Colonic mucosa (tissue), 4 donors: Measurements from ENCODE around the gene FUBP1. TPM values are rescaled to one million over a fixed set of nuclear protein-coding genes. Genes with fewer than 3 reads are reported as not detected.

Experiments used
- DNase-seq: peaks from one replicate; pipeline ENCODE4 v3.0.0-alpha.2; 2020
- H3K27ac ChIP-seq: fragments of 200-600 bp; one replicate; pipeline ENCODE4 v1.8.0; 2021
- H3K27me3 ChIP-seq: fragments of 200-600 bp; one replicate; pipeline ENCODE4 v1.8.0; 2021
- H3K36me3 ChIP-seq: fragments of 200-600 bp; one replicate; pipeline ENCODE4 v1.8.0; 2021
- H3K4me1 ChIP-seq: fragments of 200-600 bp; one replicate; pipeline ENCODE4 v1.8.0; 2021; ENCODE audit warnings: mild to moderate bottlenecking
- H3K4me3 ChIP-seq: fragments of 200-600 bp; one replicate; pipeline ENCODE4 v1.8.0; 2021
- H3K9ac ChIP-seq, 2 donors: one replicate each; pipeline ENCODE4 v1.7.0; 2013; ENCODE audit warnings: control low read depth in 2 of 2, low read depth in 2 of 2, low read length in 2 of 2
- H3K9me3 ChIP-seq: fragments of 200-600 bp; one replicate; pipeline ENCODE4 v1.8.0; 2021
- intact Hi-C: fragments of 100-400 bp; cut with DNase I; formaldehyde crosslinking; loops from one replicate; pipeline ENCODE4 v1.14.1; 2022
- total RNA-seq, 2 donors: library from RNA; stranded (reverse); fragmentation: NEBNext Ultra II Directional in 1 of 2; extraction: Animal tissue kit (Norgen Biotek cat#: 25700) in 1 of 2; gene quantifications; one replicate each; pipeline ENCODE4 v1.2.1, GENCODE V29; 2021
- TF ChIP-seq, protein P1 (sequence below): fragments of 200-600 bp; IDR thresholded peaks from one replicate; pipeline ENCODE4 v1.8.0; 2022; ENCODE audit warnings: antibody characterized with exemption, mild to moderate bottlenecking
- donor health status: healthy.
- donor health status: DM: no; HTN: no; CAD: no.
- donor health status: DM: no; HTN: no; CAD: no.

The FUBP1 gene
- total RNA-seq, 2 donors from 2014 or later, result 81.1 to 118 TPM

DNA sequence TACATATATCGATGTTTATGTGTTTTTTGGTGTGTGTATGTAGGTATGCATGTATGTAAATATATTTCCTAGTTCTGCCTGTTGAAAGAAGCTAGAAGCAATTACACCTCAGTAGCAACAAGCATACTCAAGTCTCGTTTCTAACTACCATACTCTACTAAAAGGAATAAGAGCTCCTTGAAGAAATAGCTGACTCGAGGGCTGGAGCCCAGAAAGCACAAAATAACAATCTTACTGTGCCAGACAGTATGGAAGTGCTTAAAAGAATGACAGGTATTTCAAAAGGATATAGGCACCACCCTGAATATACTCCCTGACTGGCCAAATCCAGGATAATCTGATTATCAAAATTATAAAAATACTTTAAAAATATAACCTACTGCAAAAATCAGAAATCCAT lies 23.2 kb downstream of the FUBP1 start:
- intact Hi-C loops, result loop anchor here (10.0 kb wide), 1 partner anchor 231 kb away; no protein-coding TSS in a partner anchor
- H3K9ac ChIP-seq, result no peak overlapping the region

DNA sequence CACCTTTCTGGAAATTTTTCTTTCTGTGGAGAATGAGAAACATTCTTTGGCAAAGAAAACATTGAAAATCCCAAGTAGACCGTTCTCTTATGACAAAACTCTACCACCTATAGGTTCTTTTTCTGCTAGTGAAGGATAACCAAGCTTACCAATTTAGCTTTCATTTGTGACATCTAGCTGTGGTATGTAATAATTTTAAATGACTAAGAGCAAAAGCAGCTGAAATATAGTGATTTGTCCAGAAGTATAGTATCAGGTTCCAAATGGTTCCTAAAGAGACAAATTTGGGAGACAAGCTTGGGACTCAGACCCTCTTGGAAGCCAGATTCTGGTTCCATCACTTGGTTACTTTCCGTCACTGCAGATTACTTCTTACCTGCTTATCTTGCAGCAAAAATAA lies 24.4 kb downstream of the FUBP1 start:
- intact Hi-C loops, result loop anchor here (10.0 kb wide), 1 partner anchor 230 kb away; no protein-coding TSS in a partner anchor
- Histone ChIP-seq H3K9ac (no peak overlapping the region), H3K9me3 (no peaks in the 10 kb centered on the region), H3K27ac (no peak overlapping the region), H3K27me3 (no peaks in the 10 kb centered on the region), H3K4me1 (no peaks in the 10 kb centered on the region), H3K36me3 (peaks cover 22% of the 10 kb centered on the region), H3K4me3 (no peak overlapping the region)
- TF ChIP-seq, protein P1, sequence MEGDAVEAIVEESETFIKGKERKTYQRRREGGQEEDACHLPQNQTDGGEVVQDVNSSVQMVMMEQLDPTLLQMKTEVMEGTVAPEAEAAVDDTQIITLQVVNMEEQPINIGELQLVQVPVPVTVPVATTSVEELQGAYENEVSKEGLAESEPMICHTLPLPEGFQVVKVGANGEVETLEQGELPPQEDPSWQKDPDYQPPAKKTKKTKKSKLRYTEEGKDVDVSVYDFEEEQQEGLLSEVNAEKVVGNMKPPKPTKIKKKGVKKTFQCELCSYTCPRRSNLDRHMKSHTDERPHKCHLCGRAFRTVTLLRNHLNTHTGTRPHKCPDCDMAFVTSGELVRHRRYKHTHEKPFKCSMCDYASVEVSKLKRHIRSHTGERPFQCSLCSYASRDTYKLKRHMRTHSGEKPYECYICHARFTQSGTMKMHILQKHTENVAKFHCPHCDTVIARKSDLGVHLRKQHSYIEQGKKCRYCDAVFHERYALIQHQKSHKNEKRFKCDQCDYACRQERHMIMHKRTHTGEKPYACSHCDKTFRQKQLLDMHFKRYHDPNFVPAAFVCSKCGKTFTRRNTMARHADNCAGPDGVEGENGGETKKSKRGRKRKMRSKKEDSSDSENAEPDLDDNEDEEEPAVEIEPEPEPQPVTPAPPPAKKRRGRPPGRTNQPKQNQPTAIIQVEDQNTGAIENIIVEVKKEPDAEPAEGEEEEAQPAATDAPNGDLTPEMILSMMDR, result no peak
- no peak for DNase-seq

More for the DNA sequence above, 23.2 kb downstream of the FUBP1 start:
- Histone ChIP-seq H3K4me3 (no peak overlapping the region), H3K27me3 (no peaks in the 10 kb centered on the region), H3K9me3 (no peaks in the 10 kb centered on the region), H3K36me3 (peaks cover 32% of the 10 kb centered on the region), H3K27ac (no peak overlapping the region), H3K4me1 (no peaks in the 10 kb centered on the region)
- DNase-seq, result no peak
- TF ChIP-seq, protein P1, result no peak

DNA sequence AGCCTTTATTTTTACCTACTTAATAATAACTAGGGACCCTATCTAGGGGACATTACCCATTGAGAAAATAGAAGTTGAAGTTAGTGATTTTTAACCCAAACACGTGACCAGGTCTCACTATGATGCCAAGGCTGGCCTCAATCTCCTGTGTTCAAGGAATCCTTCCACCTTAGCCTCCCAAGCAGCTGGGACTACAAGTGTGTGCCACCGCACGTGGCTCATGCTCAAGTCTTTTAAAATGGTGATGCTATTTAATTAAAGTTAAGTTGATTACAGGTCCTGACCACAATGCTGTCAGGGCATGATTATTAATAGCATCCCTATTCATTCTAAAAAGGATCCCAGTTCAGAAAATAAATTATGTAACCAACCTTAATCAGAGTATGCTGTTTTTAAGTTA lies 25.0 kb downstream of the FUBP1 start:
- Histone ChIP-seq H3K36me3 (peaks cover 22% of the 10 kb centered on the region), H3K27me3 (no peaks in the 10 kb centered on the region), H3K9me3 (no peaks in the 10 kb centered on the region), H3K4me1 (no peaks in the 10 kb centered on the region), H3K4me3 (no peak overlapping the region), H3K27ac (no peak overlapping the region), H3K9ac (no peak overlapping the region)
- no peak for DNase-seq
- TF ChIP-seq, protein P1, result no peak
- intact Hi-C loops, result loop anchor here (10.0 kb wide), 1 partner anchor 229 kb away; no protein-coding TSS in a partner anchor

DNA sequence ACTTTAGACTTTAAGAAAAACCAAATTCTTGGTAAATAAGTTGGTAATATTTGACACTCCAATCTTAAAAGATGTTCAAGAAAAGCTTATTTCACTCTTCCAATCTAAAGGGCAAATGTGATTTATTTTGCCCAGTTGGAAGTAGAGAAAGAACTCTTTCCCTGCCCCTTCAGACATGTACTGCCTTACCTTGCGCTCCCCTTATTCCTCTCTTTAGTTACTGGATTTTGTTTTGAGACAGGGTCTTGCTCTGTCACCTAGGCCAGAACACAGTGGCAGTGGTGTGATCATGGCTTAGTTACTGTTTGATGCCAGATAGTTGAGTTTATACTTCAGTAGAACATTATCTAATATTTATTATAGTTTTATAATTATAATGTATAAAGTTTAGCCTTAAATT lies 27.5 kb downstream of the FUBP1 start:
- Histone ChIP-seq H3K9me3 (no peaks in the 10 kb centered on the region), H3K36me3 (peaks cover 17% of the 10 kb centered on the region)

DNA sequence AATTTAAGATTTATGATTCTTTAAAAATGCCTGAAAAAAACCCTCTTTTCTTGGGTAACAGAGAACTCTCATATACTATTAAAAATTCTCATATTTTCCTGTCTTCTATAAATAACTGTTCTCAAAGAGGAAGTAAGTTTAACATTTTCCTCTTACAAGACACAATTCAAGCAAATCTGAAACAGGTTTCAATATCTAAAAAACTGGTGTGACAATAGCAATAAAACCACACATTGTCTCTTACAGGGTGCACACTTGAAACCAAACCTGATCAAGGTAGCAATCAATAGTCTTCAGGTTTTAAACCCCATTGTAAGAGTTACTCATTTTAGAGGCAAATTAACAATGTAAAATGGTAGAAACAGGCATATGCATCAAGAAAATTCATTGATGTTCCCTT lies 28.0 kb downstream of the FUBP1 start:
- no peak for DNase-seq
- H3K4me3 ChIP-seq, result no peak overlapping the region
- intact Hi-C loops, result loop anchor here (10.0 kb wide), 1 partner anchor 226 kb away; no protein-coding TSS in a partner anchor
- no peak overlapping the region for H3K27ac ChIP-seq
- TF ChIP-seq, protein P1, result no peak
- peaks cover 16% of the 10 kb centered on the region for H3K36me3 ChIP-seq
- no peak overlapping the region for H3K9ac ChIP-seq
- no peaks in the 10 kb centered on the region for H3K4me1 ChIP-seq
- no peaks in the 10 kb centered on the region for H3K9me3 ChIP-seq
- no peaks in the 10 kb centered on the region for H3K27me3 ChIP-seq

More for the DNA sequence above, 27.5 kb downstream of the FUBP1 start:
- H3K4me1 ChIP-seq, result no peaks in the 10 kb centered on the region
- no peak for DNase-seq
- H3K9ac ChIP-seq, result no peak overlapping the region
- no peak overlapping the region for H3K4me3 ChIP-seq
- TF ChIP-seq, protein P1, result no peak
- intact Hi-C loops, result loop anchor here (10.0 kb wide), 1 partner anchor 227 kb away; no protein-coding TSS in a partner anchor
- no peaks in the 10 kb centered on the region for H3K27me3 ChIP-seq
- H3K27ac ChIP-seq, result no peak overlapping the region
